GM12892 (cell line): ENCODE measurements around the gene FAM111A.
"Not testable (repeated sequence)": the region's sequence is repeated elsewhere in the genome, so short reads cannot be mapped to it uniquely, and the experiment has no call there.

Experiments
- DNase-seq: peaks from one replicate; pipeline ENCODE4 v3.0.0; 2011; ENCODE audit not compliant: insufficient read length
- FAIRE-seq: peaks from 2 replicates; lab custom pipeline; 2011; peaks lifted over from hg19 to GRCh38; lab: Jason Lieb, UNC
- POLR2A ChIP-seq: IDR thresholded peaks from 2 replicates; pipeline ENCODE4 v1.6.1; 2011; ENCODE audit warnings: low read depth, low read length, control low read depth
- POLR2AphosphoS5 ChIP-seq: IDR thresholded peaks from 2 replicates; pipeline ENCODE4 v1.6.1; 2011; ENCODE audit warnings: low read depth, low read length, control low read depth
- TAF1 ChIP-seq: IDR thresholded peaks from 2 replicates; pipeline ENCODE4 v1.6.1; 2011; ENCODE audit warnings: low read depth, mild to moderate bottlenecking, control low read depth, low read length, borderline replicate concordance

The FAM111A gene

DNA sequence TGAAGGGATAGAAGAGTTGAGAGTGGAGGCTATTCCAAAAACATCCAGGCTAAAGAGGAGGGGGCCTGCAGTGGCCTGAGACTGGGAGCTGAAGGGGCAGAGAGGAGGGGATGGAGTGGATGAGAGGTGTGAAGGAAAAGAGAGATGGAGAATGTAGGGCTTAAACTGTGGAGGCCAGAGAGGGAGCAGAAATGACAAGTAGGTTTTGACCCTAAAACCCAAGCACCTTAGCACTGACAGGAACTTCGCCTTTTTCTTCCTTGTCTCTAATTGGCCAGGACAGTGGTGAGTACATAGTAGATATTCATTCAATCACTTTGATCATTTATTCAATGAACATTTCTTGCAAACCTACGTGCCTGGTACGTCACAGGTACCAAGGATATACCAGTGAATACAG is 28.3 kb upstream of the FAM111A start:
- peak; percentile 66 for TF ChIP-seq POLR2A
- TF ChIP-seq TAF1 = no peak
- peak; percentile 64 for TF ChIP-seq POLR2AphosphoS5
- DNase-seq = no peak
- no peak for FAIRE-seq

DNA sequence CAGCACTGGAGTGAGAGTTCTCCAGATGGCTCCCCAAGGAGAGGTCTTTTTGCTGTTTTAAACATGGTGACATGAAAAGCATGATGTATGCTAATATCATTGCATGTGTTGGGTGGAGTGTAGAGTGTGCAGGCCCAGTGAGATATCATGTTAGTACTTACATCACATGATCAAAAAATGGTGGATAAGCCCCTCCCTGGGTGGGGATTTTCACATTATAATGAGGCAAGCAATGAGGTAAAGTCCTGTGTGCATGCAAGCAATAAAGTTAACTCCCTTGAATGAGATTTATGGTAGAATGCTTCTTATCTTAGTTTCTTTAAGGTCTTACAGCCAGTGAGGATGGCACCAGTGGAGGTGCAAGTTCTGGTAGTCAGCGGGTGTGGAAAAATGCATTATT is 27.1 kb upstream of the FAM111A start:
- no peak for FAIRE-seq
- no peak for TF ChIP-seq POLR2A
- TF ChIP-seq TAF1 = no peak
- TF ChIP-seq POLR2AphosphoS5 = peak; percentile 44; the same call in 1 of the 2 replicates
- no peak for DNase-seq

DNA sequence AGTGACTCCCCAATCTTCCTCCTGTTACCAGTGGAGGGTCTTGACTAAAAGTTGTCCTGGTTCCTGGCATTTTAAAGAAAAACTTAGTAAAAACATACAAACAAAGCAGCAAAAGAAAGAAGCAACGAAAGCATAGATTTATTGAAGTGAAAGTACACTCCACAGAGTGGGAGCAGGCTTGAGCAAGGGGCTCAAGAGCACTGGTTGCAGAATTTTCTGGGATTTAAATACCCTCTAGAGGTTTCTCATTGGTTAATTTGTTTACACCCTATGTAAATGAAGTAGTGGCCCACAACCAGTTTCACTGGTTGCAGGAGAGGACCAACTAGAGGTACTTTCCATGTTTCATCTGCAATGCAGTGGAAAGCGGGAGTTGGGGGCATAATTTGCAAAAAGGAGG is 24.9 kb upstream of the FAM111A start:
- FAIRE-seq (no peak), DNase-seq (no peak)
- TF ChIP-seq POLR2AphosphoS5 = no peak
- no peak for TF ChIP-seq TAF1
- TF ChIP-seq POLR2A = 0 out of 2 replicates have a peak, but pooled peaks have one; percentile 2

DNA sequence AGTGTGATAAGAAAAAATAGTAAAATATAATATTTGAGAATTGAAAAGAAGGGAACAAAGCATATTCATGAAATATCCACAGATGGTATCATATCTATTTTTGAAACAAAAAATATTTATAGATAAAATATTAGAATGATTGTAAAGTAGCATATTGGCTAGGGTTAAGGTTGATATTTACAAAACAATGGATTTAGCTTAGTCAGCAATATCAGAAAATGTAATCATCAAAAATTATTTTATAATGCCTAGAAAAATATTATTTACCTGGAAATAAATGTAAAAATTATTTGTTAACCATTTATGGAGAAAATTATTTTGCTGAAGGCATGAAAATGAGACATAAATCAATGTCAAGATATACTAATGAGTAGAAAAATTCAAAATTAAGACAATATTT is 22.8 kb upstream of the FAM111A start:
- no peak for FAIRE-seq
- TF ChIP-seq TAF1 (no peak), POLR2A (no peak), POLR2AphosphoS5 (no peak)
- DNase-seq = no peak

DNA sequence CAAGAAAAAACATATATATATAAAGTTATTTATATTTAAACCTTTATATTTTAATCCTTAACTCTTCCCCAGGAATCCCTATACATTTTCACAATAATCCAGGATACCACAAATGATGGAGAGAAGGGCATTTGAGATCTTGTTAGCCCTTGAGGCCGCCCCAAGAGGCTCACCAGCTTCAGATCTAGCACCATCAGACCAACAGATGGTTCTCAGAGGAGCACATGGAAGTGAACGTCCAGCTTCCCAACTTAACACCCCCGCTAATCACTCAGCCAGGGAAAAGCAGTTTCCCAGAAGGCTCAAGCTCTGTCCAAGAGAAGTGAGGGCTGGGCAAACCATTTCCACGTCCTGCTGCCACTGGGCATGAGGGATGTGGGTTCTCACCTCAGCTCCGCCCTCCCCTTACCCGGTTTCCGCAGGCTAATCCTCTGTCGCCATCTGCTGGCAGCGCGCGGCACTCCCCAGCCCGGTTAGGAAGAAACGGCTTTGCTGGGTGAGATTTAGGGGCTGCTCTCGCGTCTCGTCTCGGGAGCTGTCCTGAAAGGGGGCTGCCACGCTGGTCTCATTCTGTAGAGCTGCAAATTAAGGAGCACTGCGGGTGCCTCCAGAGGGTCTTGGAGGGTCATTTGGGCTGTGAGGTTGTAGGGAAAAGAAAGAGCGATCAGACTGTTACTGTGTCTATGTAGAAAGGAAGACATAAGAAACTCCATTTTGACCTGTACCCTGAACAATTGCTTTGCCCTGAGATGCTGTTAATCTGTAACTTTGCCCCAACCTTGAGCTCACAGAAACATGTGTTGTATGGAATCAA is 6.8 kb upstream of the FAM111A start:
- peak; percentile 99 for FAIRE-seq
- TF ChIP-seq POLR2A = no peak
- TF ChIP-seq TAF1 = no peak
- no peak for TF ChIP-seq POLR2AphosphoS5

DNA sequence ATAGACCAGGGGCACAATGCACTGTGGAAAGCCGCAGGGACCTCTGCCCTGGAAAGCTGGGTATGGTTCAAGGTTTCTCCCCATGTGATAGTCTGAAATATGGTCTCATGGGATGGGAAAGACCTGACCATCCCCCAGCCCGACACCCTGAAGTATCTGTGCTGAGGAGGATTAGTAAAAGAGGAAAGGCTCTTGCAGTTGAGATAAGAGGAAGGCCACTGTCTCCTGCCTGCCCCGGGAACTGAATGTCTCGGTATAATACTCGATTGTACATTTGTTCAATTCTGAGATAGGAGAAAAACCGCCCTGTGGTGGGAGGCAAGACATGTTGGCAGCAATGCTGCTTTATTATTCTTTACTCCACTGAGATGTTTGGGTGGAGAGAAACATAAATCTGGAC is 6.1 kb upstream of the FAM111A start:
- not testable (repeated sequence) for FAIRE-seq, DNase-seq

More for the DNA sequence above, 6.8 kb upstream of the FAM111A start:
- peak; percentile 60 for DNase-seq

DNA sequence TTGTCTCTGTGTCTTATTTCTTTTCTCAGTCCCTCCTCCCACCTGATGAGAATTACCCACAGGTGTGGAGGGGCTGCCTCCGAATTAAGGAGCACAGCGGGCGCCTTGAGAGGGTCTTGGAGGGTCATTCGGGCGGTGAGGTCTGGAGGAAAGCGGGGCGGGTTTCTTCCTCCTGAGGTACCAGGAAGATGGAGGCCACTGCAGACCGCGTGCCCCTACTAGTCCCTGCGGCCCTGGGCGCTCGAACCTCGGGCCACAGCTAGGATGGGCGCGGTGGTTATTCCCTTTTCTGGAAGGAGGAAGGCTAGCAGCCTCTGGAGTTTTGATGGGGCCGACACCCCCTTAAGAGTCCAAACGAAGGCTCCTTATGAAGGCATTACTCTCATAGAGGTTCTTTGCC is 5.5 kb upstream of the FAM111A start:
- TF ChIP-seq POLR2AphosphoS5 = no peak
- no peak for TF ChIP-seq POLR2A
- no peak for TF ChIP-seq TAF1
- FAIRE-seq = no peak
- DNase-seq = no peak

DNA sequence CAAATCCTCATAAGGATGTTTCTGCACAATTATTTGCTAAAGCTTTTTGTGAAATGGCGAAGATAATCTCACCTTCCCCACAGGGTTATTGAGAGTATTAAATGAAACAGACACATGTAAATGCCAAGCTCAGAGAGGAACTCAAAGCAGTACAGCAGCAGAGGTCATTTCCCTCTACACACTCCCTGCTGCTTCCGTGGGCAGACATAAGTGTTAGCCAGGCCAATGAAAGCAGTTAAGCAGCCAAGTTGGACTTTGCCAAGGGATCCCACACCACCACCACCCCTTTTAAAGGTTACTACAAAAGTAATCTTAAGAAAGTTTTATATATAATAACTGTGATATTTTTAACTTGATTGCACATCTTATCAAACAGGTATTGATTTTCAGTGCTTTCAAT is 4.0 kb upstream of the FAM111A start:
- DNase-seq (no peak), FAIRE-seq (no peak)
- TF ChIP-seq TAF1 = no peak
- no peak for TF ChIP-seq POLR2A
- no peak for TF ChIP-seq POLR2AphosphoS5

DNA sequence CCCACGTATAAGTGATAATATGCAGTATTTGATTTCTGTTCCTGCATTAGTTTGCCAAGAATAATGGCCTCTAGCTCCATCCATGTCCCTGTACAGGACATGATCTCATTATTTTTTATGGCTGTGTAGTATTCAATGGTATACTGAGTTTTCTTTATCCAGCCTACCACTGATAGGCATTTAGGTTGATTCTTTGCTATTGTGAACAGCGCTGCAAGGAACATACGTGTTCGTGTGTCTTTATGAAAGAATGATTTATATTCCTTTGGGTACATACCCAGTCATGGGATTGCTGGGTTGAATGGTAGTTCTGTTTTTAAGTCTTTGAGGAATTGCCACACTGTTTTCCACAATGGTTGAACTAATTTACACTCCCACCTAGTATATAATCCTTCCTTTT is 1.5 kb upstream of the FAM111A start:
- FAIRE-seq = no peak
- no peak for DNase-seq
- TF ChIP-seq POLR2AphosphoS5 = no peak
- TF ChIP-seq TAF1 = no peak
- no peak for TF ChIP-seq POLR2A

DNA sequence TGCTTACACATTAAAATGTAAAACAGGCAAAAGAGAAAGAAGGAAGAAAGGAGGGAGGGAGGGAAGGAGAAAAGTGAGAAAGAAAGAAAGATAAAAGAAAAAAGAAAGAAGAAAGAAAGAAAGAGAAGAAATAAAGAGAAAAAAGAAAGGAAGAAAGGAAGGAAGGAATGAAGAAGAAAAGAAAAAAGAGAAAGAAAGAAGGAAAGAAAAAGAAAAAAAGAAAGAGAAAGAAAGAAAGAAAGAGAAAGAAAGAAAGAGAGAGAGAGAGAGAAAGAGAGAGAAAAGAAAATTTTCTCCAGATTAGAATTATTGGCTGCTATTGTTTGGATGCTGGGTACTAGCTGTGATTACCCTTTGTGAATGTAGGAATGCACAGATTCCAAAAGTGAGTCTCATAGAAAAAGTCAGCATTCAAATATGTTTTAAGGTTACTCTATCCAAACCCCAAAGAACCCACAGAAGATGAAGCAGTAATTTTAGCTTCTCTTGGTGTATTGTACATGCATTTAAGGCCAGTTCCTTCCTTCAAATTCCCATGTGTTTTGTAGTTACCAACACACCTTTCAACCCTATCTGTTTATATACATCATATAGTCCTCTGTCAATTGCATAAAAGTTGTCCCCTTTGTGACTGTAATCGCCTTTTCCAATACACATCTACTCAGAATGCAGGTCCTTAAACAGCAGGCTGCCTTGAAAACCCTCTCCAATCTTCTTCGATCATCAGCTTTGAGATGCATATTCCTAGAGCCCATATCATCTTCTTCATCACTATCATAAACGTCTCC is 789 bp upstream of the FAM111A start:
- no peak for DNase-seq
- no peak for FAIRE-seq
- no peak for TF ChIP-seq POLR2AphosphoS5
- no peak for TF ChIP-seq TAF1
- TF ChIP-seq POLR2A = no peak

DNA sequence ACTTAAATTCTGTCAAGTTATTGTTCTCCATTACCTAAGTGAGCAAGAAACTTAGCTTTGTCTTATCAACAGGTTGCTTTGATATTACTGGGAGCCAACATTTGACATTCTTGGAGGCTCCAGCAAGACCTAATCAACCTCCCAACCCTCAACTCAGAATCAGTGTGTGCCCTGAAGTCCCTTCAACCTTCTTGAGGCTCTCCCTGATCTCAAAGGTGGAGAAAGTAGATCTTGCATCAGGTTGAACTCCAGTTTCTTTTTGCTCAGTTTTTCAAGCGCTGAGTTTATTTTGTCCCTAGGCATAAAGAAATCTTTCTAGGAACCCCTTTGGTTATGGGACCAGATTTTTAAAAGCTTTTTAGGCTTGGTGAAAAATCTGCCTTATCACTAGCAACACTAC is 1.4 kb downstream of the FAM111A start:
- FAIRE-seq (no peak), DNase-seq (no peak)
- TF ChIP-seq POLR2A (no peak), TAF1 (no peak), POLR2AphosphoS5 (no peak)
